GM11168 (cell line): ENCODE results near the gene NKX6-2.
"Not testable (repeated sequence)": the region's sequence is repeated elsewhere in the genome, so short reads cannot be mapped to it uniquely, and the experiment has no call there.

Experiments
- in situ Hi-C: fragments of 300-500 bp; cut with MboI; formaldehyde crosslinking; loops from one replicate; pipeline ENCODE4 v1.12.0; 2022; ENCODE audit warnings: low sequenced_read_pairs; ENCODE audit not compliant: unreplicated experiment

Gene NKX6-2

GRCh38 chr10:132785723-132786475 lies at the start of gene NKX6-2:
Gene NKX6-2 (minus strand): TSS chr10:132786147. CDS start chr10:132785948, 199 bp downstream.
- in situ Hi-C loops = no loop called here

GRCh38 chr10:132834891-132835847 lies 49.2 kb upstream of the NKX6-2 start:
- in situ Hi-C loops = no loop called here

- in situ Hi-C loops = no loop called here
Observed at GRCh38 chr10:132834311-132834761, 48.4 kb upstream of the NKX6-2 start.

GRCh38 chr10:132833421-132834111 lies 47.6 kb upstream of the NKX6-2 start:
- in situ Hi-C loops = no loop called here

GRCh38 chr10:132832186-132832969 lies 46.4 kb upstream of the NKX6-2 start:
- in situ Hi-C loops = no loop called here

- in situ Hi-C loops = no loop called here
Observed at GRCh38 chr10:132829403-132829802, 43.5 kb upstream of the NKX6-2 start.

GRCh38 chr10:132828681-132829080 lies 42.7 kb upstream of the NKX6-2 start:
- in situ Hi-C loops = no loop called here

- in situ Hi-C loops = no loop called here
Observed at GRCh38 chr10:132827861-132828539, 42.1 kb upstream of the NKX6-2 start.

- in situ Hi-C loops = no loop called here
Observed at GRCh38 chr10:132827423-132827789, 41.5 kb upstream of the NKX6-2 start.

GRCh38 chr10:132826524-132827422 lies 40.8 kb upstream of the NKX6-2 start:
- in situ Hi-C loops = no loop called here

GRCh38 chr10:132825783-132826523 lies 40.0 kb upstream of the NKX6-2 start:
- in situ Hi-C loops = not testable (repeated sequence)

GRCh38 chr10:132820056-132820455 lies 34.1 kb upstream of the NKX6-2 start:
- in situ Hi-C loops = no loop called here

GRCh38 chr10:132817701-132818211 lies 31.8 kb upstream of the NKX6-2 start:
- in situ Hi-C loops = no loop called here

GRCh38 chr10:132816718-132817117 lies 30.8 kb upstream of the NKX6-2 start:
- in situ Hi-C loops = no loop called here

- in situ Hi-C loops = no loop called here
Observed at GRCh38 chr10:132815168-132815857, 29.4 kb upstream of the NKX6-2 start.

- in situ Hi-C loops = no loop called here
Observed at GRCh38 chr10:132814469-132814856, 28.5 kb upstream of the NKX6-2 start.
